Panc1 (cell line): Measurements from ENCODE around the gene CRMP1. TPM values are rescaled to one million over a fixed set of nuclear protein-coding genes. Genes with fewer than 3 reads are reported as not detected.

Experiments
- ATAC-seq: fragments of 200-7000 bp; cut with Tn5 transposase; 2 replicates; pipeline ENCODE4 v1.9.1; 2020; ENCODE audit warnings: mild to moderate bottlenecking, moderate library complexity
- BruUV-seq: library from RNA; stranded (reverse); fragments of 400-500 nt; replicated peaks from 2 replicates; lab custom pipeline; 2021; lab: Mats Ljungman, UMichigan
- CTCF ChIA-PET: fragments of 300-600 bp; sonication (Branson Sonifier 250); formaldehyde crosslinking; loops from one replicate; lab custom pipeline; 2022; ENCODE audit warnings: antibody characterized with exemption; lab: Charles Lee
- POLR2A ChIA-PET: fragments of 300-600 bp; sonication (Branson Sonifier 250); formaldehyde crosslinking; loops from one replicate; lab custom pipeline; 2022; ENCODE audit warnings: antibody characterized with exemption; lab: Charles Lee
- DNase-seq: peaks from one replicate; pipeline ENCODE4 v3.0.0-alpha.2; 2010; ENCODE audit warnings: low read depth, low spot score
- H3K27ac ChIP-seq: 2 replicates; pipeline ENCODE4 v1.5.1; 2011; ENCODE audit warnings: mild to moderate bottlenecking, low read length, inconsistent platforms
- H3K27me3 ChIP-seq: fragments of 200-500 bp; sonication (Bioruptor generic); 2 replicates; pipeline ENCODE4 v1.6.0; 2014; ENCODE audit warnings: low read length, inconsistent platforms; ENCODE audit not compliant: control insufficient read depth, insufficient read depth
- H3K36me3 ChIP-seq: fragments of 200-500 bp; sonication (Bioruptor generic); 2 replicates; pipeline ENCODE4 v1.5.1; 2014; ENCODE audit warnings: inconsistent platforms, mild to moderate bottlenecking, low read length, moderate library complexity; ENCODE audit not compliant: control insufficient read depth, insufficient read depth
- H3K4me1 ChIP-seq: 2 replicates; pipeline ENCODE4 v1.5.1; 2011; ENCODE audit warnings: inconsistent platforms, mild to moderate bottlenecking, low read length, moderate library complexity; ENCODE audit not compliant: control insufficient read depth, insufficient read depth
- H3K4me3 ChIP-seq, 2 experiments: 2 replicates each; pipeline ENCODE4 v1.5.1; 2011 to 2012; ENCODE audit warnings: low read depth in 2 of 2, low read length in 2 of 2, mild to moderate bottlenecking in 2 of 2, inconsistent platforms in 1 of 2, moderate library complexity in 1 of 2
- H3K9me3 ChIP-seq: fragments of 200-500 bp; sonication (Bioruptor generic); 2 replicates; pipeline ENCODE4 v1.5.1; 2014; ENCODE audit warnings: low read depth, mild to moderate bottlenecking, inconsistent platforms, low read length, moderate library complexity; ENCODE audit not compliant: control insufficient read depth, insufficient read depth
- POLR2AphosphoS5 ChIP-seq: IDR thresholded peaks from 2 replicates; pipeline ENCODE4 v1.6.1; 2012; ENCODE audit warnings: mild to moderate bottlenecking, low read depth, low read length, moderate library complexity
- SIN3A ChIP-seq: IDR thresholded peaks from 2 replicates; pipeline ENCODE4 v1.6.1; 2012; ENCODE audit warnings: low read depth, mild to moderate bottlenecking, low read length, moderate library complexity, borderline replicate concordance; ENCODE audit not compliant: insufficient read depth
- TCF7L2 ChIP-seq: IDR thresholded peaks from 2 replicates; pipeline ENCODE4 v1.6.1; 2011; ENCODE audit warnings: mild to moderate bottlenecking, low read depth, low read length, inconsistent platforms
- in situ Hi-C: cut with HindIII; loops from 2 replicates; pipeline ENCODE4 v1.10.0; 2016; ENCODE audit warnings: low sequenced_read_pairs, low pct_unique_long_range_greater_than_20kb
- intact Hi-C: fragments of 100-400 bp; cut with micrococcal nuclease; formaldehyde crosslinking; loops from one replicate; pipeline ENCODE4 v1.10.0; 2022; ENCODE audit not compliant: unreplicated experiment
- total RNA-seq: library from RNA; stranded (reverse); gene quantifications from one replicate; pipeline ENCODE4 v1.2.1, GENCODE V29; 2021; ENCODE audit not compliant: unreplicated experiment
- TF ChIP-seq, protein P1 (sequence below): fragments of 450-650 bp; IDR thresholded peaks from 2 replicates; pipeline ENCODE4 v1.5.1; 2017; ENCODE audit warnings: mild to moderate bottlenecking
- TF ChIP-seq, protein P2 (sequence below), 2 experiments: IDR thresholded peaks; 2 replicates each; pipeline ENCODE4 v1.6.1; 2011 to 2012; ENCODE audit warnings: low read depth in 2 of 2, control low read depth in 1 of 2, low read length in 1 of 2, mild to moderate bottlenecking in 1 of 2, moderate library complexity in 1 of 2; ENCODE audit not compliant: insufficient read depth in 1 of 2

The CRMP1 gene
- total RNA-seq, 1 experiment from 2014 or later, result 0.28 TPM

- no TSS peak for BruUV-seq
- Histone ChIP-seq H3K4me3 (no peak overlapping the region), H3K9me3 (no peaks in the 10 kb centered on the region), H3K36me3 (no peaks in the 10 kb centered on the region), H3K27ac (no peak overlapping the region), H3K4me1 (no peaks in the 10 kb centered on the region), H3K27me3 (peaks cover 3% of the 10 kb centered on the region; the same call in 1 of the 2 replicates)
- in situ Hi-C loops (no loop called here), intact Hi-C loops (no loop called here)
- no peak for ATAC-seq
- TF ChIP-seq, protein P1, sequence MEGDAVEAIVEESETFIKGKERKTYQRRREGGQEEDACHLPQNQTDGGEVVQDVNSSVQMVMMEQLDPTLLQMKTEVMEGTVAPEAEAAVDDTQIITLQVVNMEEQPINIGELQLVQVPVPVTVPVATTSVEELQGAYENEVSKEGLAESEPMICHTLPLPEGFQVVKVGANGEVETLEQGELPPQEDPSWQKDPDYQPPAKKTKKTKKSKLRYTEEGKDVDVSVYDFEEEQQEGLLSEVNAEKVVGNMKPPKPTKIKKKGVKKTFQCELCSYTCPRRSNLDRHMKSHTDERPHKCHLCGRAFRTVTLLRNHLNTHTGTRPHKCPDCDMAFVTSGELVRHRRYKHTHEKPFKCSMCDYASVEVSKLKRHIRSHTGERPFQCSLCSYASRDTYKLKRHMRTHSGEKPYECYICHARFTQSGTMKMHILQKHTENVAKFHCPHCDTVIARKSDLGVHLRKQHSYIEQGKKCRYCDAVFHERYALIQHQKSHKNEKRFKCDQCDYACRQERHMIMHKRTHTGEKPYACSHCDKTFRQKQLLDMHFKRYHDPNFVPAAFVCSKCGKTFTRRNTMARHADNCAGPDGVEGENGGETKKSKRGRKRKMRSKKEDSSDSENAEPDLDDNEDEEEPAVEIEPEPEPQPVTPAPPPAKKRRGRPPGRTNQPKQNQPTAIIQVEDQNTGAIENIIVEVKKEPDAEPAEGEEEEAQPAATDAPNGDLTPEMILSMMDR, result no peak
- TF ChIP-seq, protein P2, sequence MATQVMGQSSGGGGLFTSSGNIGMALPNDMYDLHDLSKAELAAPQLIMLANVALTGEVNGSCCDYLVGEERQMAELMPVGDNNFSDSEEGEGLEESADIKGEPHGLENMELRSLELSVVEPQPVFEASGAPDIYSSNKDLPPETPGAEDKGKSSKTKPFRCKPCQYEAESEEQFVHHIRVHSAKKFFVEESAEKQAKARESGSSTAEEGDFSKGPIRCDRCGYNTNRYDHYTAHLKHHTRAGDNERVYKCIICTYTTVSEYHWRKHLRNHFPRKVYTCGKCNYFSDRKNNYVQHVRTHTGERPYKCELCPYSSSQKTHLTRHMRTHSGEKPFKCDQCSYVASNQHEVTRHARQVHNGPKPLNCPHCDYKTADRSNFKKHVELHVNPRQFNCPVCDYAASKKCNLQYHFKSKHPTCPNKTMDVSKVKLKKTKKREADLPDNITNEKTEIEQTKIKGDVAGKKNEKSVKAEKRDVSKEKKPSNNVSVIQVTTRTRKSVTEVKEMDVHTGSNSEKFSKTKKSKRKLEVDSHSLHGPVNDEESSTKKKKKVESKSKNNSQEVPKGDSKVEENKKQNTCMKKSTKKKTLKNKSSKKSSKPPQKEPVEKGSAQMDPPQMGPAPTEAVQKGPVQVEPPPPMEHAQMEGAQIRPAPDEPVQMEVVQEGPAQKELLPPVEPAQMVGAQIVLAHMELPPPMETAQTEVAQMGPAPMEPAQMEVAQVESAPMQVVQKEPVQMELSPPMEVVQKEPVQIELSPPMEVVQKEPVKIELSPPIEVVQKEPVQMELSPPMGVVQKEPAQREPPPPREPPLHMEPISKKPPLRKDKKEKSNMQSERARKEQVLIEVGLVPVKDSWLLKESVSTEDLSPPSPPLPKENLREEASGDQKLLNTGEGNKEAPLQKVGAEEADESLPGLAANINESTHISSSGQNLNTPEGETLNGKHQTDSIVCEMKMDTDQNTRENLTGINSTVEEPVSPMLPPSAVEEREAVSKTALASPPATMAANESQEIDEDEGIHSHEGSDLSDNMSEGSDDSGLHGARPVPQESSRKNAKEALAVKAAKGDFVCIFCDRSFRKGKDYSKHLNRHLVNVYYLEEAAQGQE (IDR thresholded peaks at IDR 0.05; ENCODE audit: insufficient read depth in 1 of 2, low read depth in 2 of 2, low read length in 1 of 2), result no peak
- no peak for TF ChIP-seq POLR2AphosphoS5
- no peak for TF ChIP-seq SIN3A
- TF ChIP-seq TCF7L2, result no peak
- CTCF ChIA-PET, result no interaction called here
- no peak for DNase-seq
- POLR2A ChIA-PET, result no interaction called here
Measured at GRCh38 chr4:5866841-5867813, 25.8 kb downstream of the CRMP1 start.

DNA sequence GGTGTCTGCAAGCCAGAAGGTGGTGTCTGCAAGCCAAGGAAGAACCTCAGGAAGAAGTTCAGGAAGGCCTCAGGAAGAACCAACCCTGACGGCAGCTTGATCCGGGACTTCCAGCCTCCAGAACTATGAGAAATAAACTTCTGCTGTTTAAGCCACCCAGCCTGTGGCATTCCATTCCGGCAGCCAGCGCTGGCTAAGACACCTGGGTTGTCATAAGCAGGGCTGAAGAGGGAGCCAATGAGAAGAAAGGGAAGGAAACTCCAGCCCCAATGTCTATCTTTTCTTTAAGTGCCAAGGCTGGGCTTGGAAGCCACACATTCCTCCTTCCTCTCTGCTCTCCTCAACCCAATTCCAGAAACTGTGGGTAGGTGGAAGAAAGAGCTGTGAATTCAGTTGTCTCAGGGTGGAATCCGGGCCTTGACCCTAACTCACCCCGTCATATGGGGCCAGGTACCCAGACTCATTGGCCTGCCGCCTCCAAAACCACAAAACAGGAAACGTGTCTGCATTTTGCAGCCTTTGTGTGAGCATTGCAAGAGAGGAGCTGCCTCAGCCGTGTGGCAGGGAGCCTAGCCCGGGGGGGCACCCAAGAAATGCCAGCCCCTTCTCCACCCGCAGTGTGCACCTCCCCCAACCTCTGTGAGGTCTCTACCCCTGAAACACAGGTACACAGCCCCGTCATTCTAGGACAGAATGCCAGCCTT, 26.8 kb downstream of the CRMP1 start:
- ChIA-PET POLR2A (no interaction called here), CTCF (no interaction called here)
- in situ Hi-C loops, result no loop called here
- H3K27me3 ChIP-seq, result peaks cover 3% of the 10 kb centered on the region; the same call in 1 of the 2 replicates
- H3K4me1 ChIP-seq, result no peaks in the 10 kb centered on the region
- no peak overlapping the region for H3K4me3 ChIP-seq
- H3K27ac ChIP-seq, result no peak overlapping the region
- ATAC-seq (no peak), DNase-seq (no peak)
- BruUV-seq, result no TSS peak
- intact Hi-C loops, result no loop called here
- H3K36me3 ChIP-seq, result no peaks in the 10 kb centered on the region
- H3K9me3 ChIP-seq, result no peaks in the 10 kb centered on the region
- TF ChIP-seq, protein P1, result no peak
- no peak for TF ChIP-seq POLR2AphosphoS5
- TF ChIP-seq, protein P2 (IDR thresholded peaks at IDR 0.05; ENCODE audit: insufficient read depth in 1 of 2, low read depth in 2 of 2, low read length in 1 of 2), result no peak
- TF ChIP-seq TCF7L2, result no peak
- TF ChIP-seq SIN3A, result no peak
